GM19372 (cell line): Measurements from ENCODE around the gene AKT3.

Experiments
- ATAC-seq: cut with Tn5 transposase; IDR thresholded peaks from one replicate; pipeline ENCODE4 v1.9.1; 2021; ENCODE audit warnings: mild to moderate bottlenecking, low read depth, moderate library complexity; ENCODE audit not compliant: unreplicated experiment

AKT3 gene

GRCh38 chr1:243735457-243735856 is 114.6 kb downstream of the AKT3 start:
- ATAC-seq = no peak

- no peak for ATAC-seq
Observed at GRCh38 chr1:243734308-243734695, 115.7 kb downstream of the AKT3 start.

GRCh38 chr1:243733670-243734307 is 116.3 kb downstream of the AKT3 start:
- no peak for ATAC-seq

- ATAC-seq = no peak
Observed at GRCh38 chr1:243732637-243733036, 117.4 kb downstream of the AKT3 start.

- ATAC-seq = no peak
Observed at GRCh38 chr1:243731974-243732625, 117.9 kb downstream of the AKT3 start.

- ATAC-seq = no peak
Observed at GRCh38 chr1:243731301-243731891, 118.6 kb downstream of the AKT3 start.

GRCh38 chr1:243730487-243731150 is 119.4 kb downstream of the AKT3 start:
- ATAC-seq = no peak

- no peak for ATAC-seq
Observed at GRCh38 chr1:243729956-243730355, 120.1 kb downstream of the AKT3 start.

GRCh38 chr1:243727503-243728203 is 122.4 kb downstream of the AKT3 start:
- ATAC-seq = peak; percentile 84

GRCh38 chr1:243726806-243727502 is 123.1 kb downstream of the AKT3 start:
- no peak for ATAC-seq

GRCh38 chr1:243725846-243726245 is 124.2 kb downstream of the AKT3 start:
- ATAC-seq = no peak

GRCh38 chr1:243725075-243725474 is 125.0 kb downstream of the AKT3 start:
- ATAC-seq = no peak

- no peak for ATAC-seq
Observed at GRCh38 chr1:243723458-243724043, 126.5 kb downstream of the AKT3 start.

- no peak for ATAC-seq
Observed at GRCh38 chr1:243723050-243723449, 127.0 kb downstream of the AKT3 start.

GRCh38 chr1:243719476-243719875 is 130.6 kb downstream of the AKT3 start:
- ATAC-seq = no peak

- no peak for ATAC-seq
Observed at GRCh38 chr1:243718893-243719292, 131.2 kb downstream of the AKT3 start.

GRCh38 chr1:243718022-243718421 is 132.0 kb downstream of the AKT3 start:
- no peak for ATAC-seq

- ATAC-seq = no peak
Observed at GRCh38 chr1:243716906-243717305, 133.1 kb downstream of the AKT3 start.

- no peak for ATAC-seq
Observed at GRCh38 chr1:243715285-243715684, 134.8 kb downstream of the AKT3 start.
